ENCODE measurements around the gene COL23A1.
"Not testable (repeated sequence)": the region's sequence is repeated elsewhere in the genome, so short reads cannot be mapped to it uniquely, and the experiment has no call there.

Gene COL23A1

DNA sequence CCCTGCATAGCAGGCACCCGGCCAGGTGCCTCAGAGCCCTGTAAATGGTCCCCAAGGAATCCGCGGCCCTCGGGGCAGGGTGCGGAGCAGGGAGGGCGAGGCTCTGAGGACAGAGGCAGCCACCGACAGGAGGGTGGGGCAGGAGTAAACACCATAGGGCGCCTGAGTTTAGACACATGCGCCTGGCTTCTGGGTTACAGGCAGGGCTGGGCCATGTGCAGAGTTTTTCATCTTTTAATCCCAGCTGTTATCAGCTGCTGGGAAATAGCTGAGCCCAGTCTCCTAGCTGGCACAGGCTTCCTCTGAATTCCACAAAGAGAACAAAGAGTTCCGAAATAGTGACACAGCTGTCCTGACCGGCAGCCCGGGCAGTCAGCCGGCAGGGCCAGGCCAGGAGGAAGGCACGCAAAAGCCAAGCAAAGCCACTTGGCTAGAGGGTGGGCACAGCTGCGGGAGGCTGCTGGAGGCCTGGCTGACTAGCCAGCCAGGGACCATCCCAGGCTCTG, 258.6 kb downstream of the COL23A1 start:
- no peak for DNase-seq

- DNase-seq: no peak
Measured at GRCh38 chr5:178330791-178331404, 259.3 kb downstream of the COL23A1 start.

- no peak for DNase-seq
Measured at GRCh38 chr5:178328826-178329730, 261.1 kb downstream of the COL23A1 start.

- no peak for DNase-seq
Measured at GRCh38 chr5:178327931-178328711, 262.1 kb downstream of the COL23A1 start.

DNA sequence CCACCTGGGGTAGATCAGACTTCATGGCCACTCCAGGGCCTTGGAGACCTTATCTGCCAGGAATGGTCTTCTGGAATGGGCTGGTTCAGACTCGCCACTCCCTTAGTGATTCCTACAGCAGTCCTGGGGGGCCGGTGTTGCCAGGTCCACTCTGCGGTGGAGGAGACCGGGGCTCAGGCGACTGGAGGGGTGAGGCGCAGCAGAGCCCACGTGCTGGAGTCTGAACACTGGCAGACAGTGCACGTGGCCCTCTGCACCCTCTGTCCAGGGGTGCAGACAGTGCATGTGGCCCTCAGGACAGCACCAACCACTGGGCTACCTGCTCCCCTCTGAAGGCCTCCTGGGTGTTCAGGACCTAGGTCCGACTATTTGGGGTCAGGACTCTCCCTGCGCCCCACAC, 262.7 kb downstream of the COL23A1 start:
- no peak for DNase-seq

GRCh38 chr5:178326374-178326715, 263.8 kb downstream of the COL23A1 start:
- no peak for DNase-seq

DNA sequence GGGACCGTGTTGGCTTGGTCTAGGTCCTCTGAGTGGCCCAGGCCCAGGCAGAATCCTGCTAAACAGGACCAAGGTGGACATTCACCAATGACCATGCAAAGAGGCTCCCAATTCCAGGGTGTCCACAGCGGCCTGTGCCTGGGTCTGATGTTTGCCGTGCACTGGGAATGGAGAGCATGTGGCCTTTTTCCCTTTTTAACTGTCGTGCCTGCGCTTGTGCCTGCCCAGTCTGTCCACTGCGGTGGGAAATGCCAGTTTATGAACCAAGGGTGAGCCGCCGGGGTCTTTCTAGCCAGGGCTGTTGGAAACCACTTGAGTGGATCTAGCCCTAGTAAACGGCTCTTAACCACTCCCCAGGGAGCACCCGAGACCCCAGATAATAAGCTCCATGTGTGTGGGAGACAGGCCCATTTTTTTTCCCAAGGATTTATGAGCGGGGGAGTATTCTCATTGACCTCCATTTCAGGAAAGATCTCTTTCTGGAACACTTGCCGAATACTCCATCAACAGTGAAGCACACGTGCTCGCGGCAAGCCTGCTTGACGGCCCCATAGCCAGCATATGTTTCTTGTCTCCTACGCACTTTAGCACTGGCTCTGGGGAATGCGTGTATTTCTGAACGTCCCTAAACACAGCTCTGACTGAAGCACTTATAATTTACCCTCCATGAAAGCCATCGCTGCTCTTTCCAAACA, 264.4 kb downstream of the COL23A1 start:
- no peak for DNase-seq

- DNase-seq: no peak
Measured at GRCh38 chr5:178325311-178325678, 264.9 kb downstream of the COL23A1 start.

DNA sequence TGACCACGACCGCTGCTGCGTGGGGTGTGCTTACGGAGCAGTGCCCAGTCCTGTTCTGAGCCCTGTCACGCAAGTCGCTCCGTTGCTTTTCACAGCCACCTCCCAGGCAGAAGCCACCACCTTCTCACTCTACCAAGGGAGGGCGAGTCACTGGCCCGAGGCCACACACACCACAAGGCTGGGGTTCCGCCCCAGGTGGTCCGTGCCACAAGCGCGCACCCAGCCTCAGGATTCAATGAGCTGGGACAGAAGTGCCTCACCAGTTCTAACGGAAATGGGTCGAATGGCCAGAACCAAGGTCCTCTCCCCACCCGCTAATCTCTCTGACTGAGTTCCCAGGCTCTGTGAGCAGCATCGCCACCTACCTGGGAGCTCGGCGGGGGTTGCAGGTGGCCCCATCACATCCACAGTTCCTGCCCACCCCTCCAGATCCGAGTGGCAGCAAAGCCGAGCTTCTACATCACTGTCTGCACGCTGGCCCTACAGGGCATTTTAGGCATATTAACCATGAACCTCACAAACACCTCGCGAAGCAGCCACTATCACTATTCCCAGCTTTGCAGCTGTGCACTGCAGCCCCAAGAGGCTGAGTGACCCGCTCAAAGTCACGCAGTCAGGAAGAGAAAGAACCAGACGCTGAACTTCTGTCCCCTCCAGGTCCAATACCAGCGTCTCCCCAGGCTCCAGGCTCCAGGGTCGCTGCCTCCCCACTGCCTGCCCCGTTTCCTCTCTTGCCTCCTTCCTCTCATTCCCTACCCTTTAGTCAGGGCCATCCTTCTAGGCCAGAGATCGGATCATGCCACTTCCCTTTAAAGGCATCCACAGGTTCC, 265.5 kb downstream of the COL23A1 start:
- DNase-seq: no peak

DNA sequence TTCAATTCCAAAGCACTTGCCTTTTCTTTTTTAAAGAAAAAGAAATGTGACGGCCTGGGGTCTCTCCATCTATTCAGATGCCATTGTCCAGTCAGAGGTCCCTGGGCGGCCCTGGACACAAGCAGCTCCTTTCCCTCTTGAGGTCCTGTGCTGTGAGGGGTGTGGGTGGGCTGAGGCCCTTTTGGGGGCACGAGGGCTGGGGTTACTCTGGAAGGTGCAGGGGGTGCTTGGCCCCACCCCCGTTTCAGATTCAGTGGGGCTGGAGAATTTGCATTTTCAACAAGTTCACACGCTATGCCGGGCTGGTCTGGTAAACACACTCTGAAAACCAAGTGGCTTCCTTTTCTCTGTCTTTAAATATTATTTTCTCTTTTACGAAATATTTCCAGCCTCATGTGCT, 266.2 kb downstream of the COL23A1 start:
- no peak for DNase-seq

DNA sequence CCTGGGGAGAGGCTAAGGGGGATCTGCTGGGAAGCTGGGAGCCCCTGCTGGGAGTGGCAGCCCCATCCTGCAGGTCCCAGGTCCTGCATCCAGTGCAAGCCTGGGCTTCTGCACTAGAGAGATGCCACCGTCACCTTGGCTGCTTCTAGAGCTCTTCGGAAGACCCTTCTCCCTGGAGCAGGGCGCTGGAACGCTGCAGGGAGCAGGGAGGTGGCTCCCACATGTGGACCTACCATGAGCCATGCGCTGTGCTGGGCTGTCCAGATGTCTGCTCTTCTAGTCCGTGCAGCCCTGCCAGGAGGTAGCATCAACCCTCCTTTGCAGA, 266.7 kb downstream of the COL23A1 start:
- DNase-seq: no peak

DNA sequence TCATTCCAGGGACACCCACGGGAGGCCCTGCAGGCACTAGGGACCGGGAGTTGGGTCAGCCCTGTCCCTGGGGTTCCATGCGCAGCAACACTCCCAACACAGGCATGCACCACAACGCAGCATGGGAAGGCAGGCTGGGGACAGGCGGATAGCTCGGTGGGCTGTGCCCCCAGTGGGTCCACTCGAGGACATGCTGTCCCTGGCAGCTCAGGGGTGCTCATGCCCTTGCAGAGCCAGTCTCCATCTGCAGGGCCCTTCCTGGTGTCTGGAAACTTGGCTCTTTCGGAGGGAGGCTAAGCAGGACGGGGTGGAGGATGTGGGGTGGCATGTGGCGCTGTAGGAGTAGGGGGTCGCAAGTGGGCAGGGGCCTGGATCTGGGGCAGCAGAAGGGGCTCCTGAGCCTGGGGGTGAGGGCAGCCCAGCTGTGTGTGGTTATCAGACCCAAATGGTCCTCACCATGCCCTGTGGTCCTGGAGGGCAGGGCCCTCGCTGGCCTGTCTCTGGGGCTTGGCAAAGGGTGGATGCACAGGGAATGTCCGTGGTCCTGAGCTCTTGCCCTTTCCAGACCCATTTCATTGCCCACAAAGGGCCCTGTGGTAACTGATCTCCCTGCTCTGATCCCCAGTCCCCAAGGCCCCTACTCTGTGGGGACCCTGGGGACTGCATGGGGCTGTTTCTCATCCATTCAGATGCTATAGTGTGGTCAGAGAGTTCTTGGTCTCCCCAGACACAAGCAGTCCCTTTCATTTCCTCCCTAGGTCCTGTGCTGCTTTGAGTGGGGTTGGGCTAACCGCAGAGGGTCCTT, 267.3 kb downstream of the COL23A1 start:
- no peak for DNase-seq

- no peak for DNase-seq
Measured at GRCh38 chr5:178320281-178320855, 269.8 kb downstream of the COL23A1 start.

DNA sequence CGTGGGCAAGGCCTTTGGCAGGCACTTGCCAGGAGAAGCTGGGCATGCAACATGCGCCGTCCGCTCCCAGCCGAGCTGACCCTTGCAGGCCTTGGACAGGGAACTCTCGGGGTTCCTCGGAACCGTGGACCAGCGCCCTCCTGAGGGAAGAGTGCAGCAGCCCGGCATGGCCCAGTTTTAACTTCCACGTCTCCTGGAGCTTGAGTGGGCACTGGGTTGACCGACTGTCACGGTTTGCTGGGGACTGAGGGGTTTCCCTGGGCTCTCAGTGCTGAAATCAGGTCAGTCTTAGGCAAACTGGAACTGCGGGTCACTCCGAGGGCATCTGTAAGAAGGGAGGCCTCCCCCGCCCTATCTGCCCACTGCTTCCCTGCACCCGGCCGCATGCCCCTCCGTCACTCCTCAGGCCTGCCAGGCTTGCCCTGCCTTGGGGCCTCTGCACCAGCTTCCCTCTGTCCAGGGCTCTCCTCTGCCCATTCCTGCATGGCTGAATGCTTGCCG, 270.6 kb downstream of the COL23A1 start:
- no peak for DNase-seq

DNA sequence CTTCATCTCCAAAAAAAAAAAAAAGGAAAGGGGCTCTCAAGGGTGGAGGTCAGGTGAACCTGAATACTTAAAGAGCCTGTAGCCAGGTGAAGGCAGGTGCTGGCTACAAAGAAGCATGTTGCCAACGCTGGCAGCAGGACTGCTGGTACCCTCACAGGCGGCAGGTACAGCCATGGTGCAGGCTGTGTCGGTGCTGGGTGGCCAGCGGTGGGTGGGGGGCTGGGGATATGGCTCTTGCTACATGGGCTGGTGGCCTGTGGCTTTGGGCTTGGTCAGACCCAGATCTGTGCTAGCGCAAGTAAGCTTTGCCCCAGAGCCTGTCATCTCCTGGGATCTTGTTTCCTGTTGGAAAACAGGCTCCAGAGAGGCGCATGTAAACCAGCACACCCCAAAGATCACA, 271.3 kb downstream of the COL23A1 start:
- no peak for DNase-seq

- DNase-seq: no peak
Measured at GRCh38 chr5:178318382-178318781, 271.8 kb downstream of the COL23A1 start.

GRCh38 chr5:178317727-178318126, 272.5 kb downstream of the COL23A1 start:
- not testable (repeated sequence) for DNase-seq

GRCh38 chr5:178314961-178315820, 275.0 kb downstream of the COL23A1 start:
- no peak for DNase-seq

DNA sequence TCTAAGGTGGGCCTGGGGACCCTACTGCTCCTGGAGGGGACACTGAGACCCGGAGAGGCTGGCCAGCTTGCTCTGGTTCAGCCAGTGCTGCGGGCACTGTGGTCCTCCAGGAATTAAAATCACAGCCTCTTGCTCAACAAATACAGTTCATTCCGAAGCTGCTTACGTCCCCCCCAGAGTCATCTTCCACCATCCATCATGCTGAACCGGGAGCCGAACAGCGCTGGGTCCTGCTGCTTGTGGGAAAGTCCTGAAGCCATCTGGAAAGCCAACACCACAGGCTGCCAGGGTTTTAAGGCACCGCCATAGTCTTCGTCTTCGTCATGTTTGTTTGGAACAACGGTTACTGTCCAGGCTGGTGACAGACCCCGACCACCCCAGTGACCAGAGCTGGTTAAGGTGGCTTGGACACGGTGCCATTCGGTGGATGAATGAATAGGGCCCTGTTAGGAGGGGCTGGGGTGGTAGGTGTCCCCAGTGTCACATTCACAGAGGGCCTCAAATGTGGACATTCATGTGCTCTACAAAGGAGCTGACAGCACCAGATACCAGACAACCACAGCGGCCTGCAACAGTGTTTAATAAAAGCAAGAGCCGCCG, 276.0 kb downstream of the COL23A1 start:
- no peak for DNase-seq
